ENCODE data around the gene SLC66A2.

Gene SLC66A2

DNA sequence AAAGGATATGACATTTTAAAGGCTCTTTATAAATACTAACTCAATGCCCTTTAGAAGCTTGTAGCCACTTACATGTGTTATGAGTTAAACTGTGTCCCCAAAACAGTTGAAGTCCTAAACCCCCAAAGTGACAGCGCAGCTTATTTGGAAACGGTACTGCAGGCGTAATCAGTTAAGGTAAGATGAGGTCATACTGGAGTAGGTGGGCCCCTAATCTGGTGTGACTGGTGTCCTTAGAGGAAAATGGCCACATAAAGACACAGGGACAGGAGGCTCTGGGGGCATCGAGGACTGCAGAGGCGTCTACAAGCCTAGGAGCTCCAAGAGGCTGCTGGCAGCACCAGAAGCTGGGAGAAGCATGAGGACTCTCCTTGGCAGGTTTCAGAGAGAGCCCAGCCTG, 28.4 kb upstream of the SLC66A2 start:
- Histone ChIP-seq H3K9me3 (ENCODE audit: control insufficient read depth, insufficient read depth, low read length) (no peaks in the 10 kb centered on the region), H3K36me3 (ENCODE audit: insufficient read depth, low read length) (peaks cover 6% of the 10 kb centered on the region), H3K4me1 (ENCODE audit: insufficient read depth, low read length) (no peaks in the 10 kb centered on the region), H3K9ac (ENCODE audit: low read depth, low read length) (no peak overlapping the region)

DNA sequence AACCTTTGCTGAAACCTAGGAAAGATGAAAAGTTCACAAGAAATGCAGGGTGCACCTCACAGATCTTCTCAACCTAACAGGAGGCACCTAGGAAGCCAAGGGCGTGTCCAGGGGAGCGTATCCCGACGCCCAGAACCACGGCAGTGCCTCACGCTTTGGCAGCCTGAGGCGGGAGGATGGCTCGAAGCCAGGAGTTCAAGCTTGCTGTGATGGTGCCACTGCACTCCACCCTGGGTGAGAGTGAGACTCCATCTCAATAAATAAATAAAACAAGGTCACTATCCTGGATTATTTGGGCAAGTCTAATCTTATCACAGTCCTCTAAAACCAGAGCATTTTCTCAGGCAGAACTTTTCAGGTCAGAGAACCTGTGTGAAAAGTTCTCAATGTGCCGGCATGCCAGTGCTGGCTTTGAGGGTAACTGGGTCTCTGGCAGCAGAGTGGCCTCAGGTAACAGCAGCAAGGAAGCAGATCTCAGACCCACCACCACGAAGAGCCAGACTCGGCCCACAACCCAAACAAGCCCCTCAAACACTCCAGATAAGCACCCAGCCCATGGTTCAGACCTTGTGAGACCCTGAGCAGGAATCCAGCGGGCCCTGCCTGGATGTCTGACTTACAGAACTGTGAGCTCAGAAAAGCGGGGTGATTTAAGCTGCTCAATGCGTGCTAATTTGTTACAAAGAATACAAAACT, 24.7 kb upstream of the SLC66A2 start:
- H3K9ac ChIP-seq (ENCODE audit: low read depth, low read length): no peak overlapping the region
- no peaks in the 10 kb centered on the region for H3K9me3 ChIP-seq (ENCODE audit: control insufficient read depth, insufficient read depth, low read length)
- no peaks in the 10 kb centered on the region for H3K4me1 ChIP-seq (ENCODE audit: insufficient read depth, low read length)
- H3K36me3 ChIP-seq (ENCODE audit: insufficient read depth, low read length): peaks cover 8% of the 10 kb centered on the region; the same call in 1 of the 2 replicates

DNA sequence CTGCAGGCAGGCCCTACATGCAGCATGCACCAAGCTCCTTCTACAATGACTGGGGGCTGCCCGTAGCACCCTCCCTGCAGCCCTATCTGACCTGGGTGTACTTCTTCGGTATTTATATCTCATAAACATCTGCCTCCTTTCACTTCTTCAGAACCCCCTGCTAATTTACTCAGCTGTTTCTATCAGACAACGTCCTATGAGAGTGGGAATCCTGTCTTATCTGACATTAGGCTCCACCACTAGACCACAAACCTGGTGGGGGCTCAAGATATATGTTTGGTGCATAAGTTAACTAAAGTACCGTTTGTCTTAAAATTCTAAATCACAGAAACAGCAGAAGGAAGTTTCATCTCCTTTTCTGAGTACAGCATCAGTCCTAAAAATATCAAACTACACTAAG, 23.6 kb upstream of the SLC66A2 start:
- Histone ChIP-seq H3K9ac (ENCODE audit: low read depth, low read length) (no peak overlapping the region), H3K36me3 (ENCODE audit: insufficient read depth, low read length) (peaks cover 11% of the 10 kb centered on the region), H3K9me3 (ENCODE audit: control insufficient read depth, insufficient read depth, low read length) (no peaks in the 10 kb centered on the region), H3K4me1 (ENCODE audit: insufficient read depth, low read length) (no peaks in the 10 kb centered on the region)

DNA sequence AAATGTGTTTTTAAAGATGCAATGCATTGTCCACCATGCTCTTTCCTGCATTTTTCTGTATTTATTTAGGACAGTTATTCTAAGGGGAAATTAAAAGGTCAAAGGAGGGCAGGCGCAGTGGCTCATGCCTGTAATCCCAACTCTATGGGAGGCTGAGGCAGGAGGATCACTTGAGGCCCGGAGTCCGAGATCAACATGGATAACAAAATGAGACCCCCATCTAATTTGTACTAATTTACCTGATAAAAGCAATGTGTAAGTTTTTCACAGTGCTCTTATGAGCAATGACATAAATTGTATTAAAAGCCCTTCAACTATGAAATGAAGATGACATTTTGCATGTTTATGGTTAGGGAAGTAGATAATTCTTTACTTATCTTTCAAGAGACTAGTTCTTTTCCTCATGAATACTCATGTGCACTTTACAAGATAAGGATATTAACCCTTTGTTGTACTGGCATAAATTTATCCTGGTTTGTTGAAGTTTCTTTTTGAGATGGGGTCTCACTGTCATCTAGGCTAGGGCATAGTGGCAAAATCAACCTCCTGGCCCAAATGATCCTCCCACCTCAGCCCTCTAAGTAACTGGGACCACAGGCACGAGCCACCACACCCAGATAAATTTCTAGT, 22.7 kb upstream of the SLC66A2 start:
- H3K9ac ChIP-seq (ENCODE audit: low read depth, low read length): no peak overlapping the region
- no peaks in the 10 kb centered on the region for H3K9me3 ChIP-seq (ENCODE audit: control insufficient read depth, insufficient read depth, low read length)
- H3K36me3 ChIP-seq (ENCODE audit: insufficient read depth, low read length): peaks cover 11% of the 10 kb centered on the region
- H3K4me1 ChIP-seq (ENCODE audit: insufficient read depth, low read length): no peaks in the 10 kb centered on the region

DNA sequence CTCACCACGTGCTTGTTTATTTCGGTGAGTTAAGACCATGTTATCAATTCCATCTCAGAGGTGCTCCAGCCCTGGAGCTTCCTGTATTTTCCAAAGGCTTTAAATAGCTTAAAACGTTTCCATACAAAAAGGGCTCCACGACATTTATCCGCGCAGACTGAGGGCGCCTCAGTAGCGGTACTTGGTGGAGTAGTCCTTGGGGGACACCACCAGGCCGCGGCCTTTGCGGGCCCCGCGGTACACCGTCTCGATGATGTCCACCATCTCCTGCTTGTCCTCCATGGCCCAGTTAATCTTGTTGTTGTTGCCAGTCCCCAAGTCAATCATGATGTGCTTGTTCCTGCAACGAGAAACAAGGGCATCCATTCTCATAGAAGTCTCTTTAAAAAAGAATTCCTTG, 22.1 kb upstream of the SLC66A2 start:
- no peaks in the 10 kb centered on the region for H3K4me1 ChIP-seq (ENCODE audit: insufficient read depth, low read length)
- H3K9ac ChIP-seq (ENCODE audit: low read depth, low read length): no peak overlapping the region
- H3K9me3 ChIP-seq (ENCODE audit: control insufficient read depth, insufficient read depth, low read length): no peaks in the 10 kb centered on the region
- peaks cover 11% of the 10 kb centered on the region for H3K36me3 ChIP-seq (ENCODE audit: insufficient read depth, low read length)

DNA sequence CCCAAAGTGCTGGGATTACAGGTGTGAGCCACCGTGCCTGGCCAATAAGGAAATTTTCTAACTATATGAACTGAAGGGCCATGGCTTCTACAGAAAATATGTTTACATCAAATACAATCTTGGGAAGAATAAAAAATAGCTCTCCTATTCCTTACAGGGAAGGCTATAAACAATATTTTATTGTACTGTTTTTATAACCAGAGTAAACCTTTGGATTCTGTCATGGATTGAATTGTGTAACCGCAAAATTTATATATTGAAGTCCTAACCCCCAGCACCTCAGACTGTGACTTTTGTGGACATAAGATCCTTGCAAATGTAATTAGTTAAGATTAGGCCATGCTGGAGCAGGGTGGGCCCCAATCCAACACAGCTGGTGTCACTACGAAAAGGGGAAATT, 21.3 kb upstream of the SLC66A2 start:
- Histone ChIP-seq H3K9me3 (ENCODE audit: control insufficient read depth, insufficient read depth, low read length) (no peaks in the 10 kb centered on the region), H3K4me1 (ENCODE audit: insufficient read depth, low read length) (no peaks in the 10 kb centered on the region), H3K36me3 (ENCODE audit: insufficient read depth, low read length) (peaks cover 8% of the 10 kb centered on the region; the same call in 1 of the 2 replicates), H3K9ac (ENCODE audit: low read depth, low read length) (no peak overlapping the region)

DNA sequence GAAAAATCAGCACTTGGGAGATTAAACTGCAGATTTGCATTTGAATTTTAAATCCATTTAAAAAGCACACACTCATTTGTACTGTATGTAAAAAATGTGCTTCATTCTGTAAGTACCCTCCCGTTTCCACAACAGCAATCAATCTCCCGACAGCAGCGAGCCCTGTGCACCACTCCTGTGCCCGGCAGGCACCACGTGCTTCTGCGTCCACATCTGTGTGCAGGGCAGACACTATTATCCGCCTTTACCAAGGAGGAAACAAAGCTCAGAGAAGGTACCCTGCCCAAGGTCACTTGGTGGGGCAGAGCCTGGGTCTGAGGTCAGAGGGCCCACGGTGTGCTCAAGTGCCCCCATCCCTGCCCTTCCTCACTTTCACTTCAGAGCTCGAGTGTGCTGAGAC, 20.5 kb upstream of the SLC66A2 start:
- H3K9me3 ChIP-seq (ENCODE audit: control insufficient read depth, insufficient read depth, low read length): no peaks in the 10 kb centered on the region
- no peaks in the 10 kb centered on the region for H3K4me1 ChIP-seq (ENCODE audit: insufficient read depth, low read length)
- H3K36me3 ChIP-seq (ENCODE audit: insufficient read depth, low read length): peaks cover 8% of the 10 kb centered on the region; the same call in 1 of the 2 replicates
- H3K9ac ChIP-seq (ENCODE audit: low read depth, low read length): no peak overlapping the region

DNA sequence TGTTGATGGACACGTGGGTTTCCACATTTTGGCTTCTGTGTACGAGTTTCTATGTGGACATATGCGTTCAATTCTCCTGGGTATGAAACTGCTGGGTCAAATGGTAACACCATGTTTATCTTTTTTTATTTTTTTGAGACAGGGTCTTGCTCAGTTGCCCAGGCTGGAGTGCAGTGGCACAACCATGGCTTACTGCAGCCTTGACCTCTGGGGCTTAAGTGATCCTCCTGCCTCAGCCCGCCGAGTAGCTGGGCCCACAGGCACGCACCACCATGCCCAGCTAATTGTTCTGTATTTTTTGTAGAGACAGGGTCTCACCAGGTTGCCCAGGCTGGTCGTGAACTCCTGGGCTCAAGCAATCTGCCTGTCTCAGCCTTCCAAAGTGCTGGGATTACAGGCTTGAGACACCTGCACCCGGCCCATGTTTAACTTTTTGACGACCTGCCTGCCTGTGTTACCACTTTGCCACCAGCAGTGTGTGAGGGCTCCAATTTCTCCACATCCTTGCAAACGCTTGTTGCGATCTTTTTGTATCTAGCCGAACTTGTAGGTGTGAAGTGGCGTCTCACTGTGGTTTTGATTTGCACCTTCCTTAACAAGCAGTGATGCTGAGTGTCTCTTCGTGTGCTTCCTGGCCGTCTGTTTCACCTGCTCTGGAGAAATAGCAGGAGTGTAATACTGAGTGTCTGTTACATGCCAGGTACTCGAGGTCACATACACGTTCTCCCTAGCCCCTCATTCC, 19.9 kb upstream of the SLC66A2 start:
- peaks cover 8% of the 10 kb centered on the region; the same call in 1 of the 2 replicates for H3K36me3 ChIP-seq (ENCODE audit: insufficient read depth, low read length)
- H3K4me1 ChIP-seq (ENCODE audit: insufficient read depth, low read length): no peaks in the 10 kb centered on the region
- H3K9ac ChIP-seq (ENCODE audit: low read depth, low read length): no peak overlapping the region
- H3K9me3 ChIP-seq (ENCODE audit: control insufficient read depth, insufficient read depth, low read length): no peaks in the 10 kb centered on the region

DNA sequence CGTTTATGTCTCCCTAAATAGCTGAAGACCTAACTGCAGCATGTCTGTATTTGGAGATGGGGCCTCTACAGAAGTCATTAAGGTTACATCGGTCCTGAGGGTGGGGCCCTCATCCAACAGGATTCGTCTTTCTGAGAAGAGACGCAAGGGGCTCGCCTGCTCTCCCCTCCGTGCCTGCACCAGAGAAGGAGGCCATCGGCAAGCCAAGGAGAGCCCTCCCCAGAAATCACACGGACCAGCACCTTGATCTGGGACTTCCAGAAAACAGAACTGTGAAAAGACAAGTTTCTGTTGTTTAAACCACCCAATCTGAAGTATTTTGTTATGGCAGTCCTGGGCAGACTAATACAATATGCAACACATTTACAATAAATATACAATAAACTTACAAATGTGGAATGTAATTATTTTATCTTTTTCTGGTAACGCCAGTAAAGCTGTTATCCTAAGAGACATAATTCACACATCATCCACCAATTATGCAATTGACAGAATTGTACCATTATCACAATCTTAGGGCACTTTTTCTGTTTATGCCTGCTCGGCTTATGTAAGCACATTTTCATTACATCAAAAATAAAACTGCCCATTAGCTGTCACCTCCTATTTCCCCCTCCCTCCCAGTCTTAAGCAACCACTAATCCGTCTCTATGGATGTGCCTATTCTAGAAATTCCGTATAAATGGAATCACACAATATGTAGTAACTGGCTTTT, 19.1 kb upstream of the SLC66A2 start:
- Histone ChIP-seq H3K4me1 (ENCODE audit: insufficient read depth, low read length) (no peaks in the 10 kb centered on the region), H3K36me3 (ENCODE audit: insufficient read depth, low read length) (peaks cover 8% of the 10 kb centered on the region; the same call in 1 of the 2 replicates), H3K9ac (ENCODE audit: low read depth, low read length) (no peak overlapping the region), H3K9me3 (ENCODE audit: control insufficient read depth, insufficient read depth, low read length) (no peaks in the 10 kb centered on the region)

DNA sequence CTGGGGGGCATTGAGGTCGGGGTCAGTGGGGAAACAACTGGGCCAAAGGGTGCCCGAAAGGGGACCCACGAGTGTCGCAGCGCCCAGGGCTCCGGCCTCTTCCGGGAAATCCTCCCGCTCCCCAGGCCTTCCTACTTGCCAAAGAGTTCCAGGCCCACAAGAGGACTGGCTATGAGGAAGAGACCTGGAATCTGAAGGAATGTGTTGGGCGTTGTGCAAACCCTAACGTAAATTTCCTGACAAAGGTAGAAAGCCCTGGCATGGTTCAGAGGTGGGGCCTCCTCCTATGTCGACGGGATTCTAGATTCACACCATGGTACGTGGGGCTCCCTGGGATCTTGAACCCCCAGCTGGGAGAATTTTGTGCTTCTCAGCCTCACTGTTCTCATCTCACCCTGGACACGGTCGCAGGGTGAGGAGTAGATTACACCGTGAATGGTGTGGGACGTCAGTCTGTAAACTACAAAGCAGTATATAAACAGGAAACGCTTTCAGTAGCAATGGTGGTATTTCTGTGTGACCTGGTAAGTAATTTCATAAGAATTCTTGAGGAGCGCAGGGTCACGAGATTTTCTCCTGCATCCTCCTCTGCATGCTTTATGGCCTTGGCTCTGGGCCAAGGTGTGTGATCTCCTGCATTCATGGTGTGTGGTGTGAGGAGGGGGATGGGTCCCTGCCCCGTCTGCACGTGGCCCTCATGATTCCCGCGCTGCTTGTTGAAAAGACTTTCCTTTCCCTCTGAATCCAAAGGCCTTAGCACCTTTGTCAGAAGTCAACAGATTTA, 13.9 kb upstream of the SLC66A2 start:
- no peaks in the 10 kb centered on the region for H3K9me3 ChIP-seq (ENCODE audit: control insufficient read depth, insufficient read depth, low read length)
- no peaks in the 10 kb centered on the region for H3K36me3 ChIP-seq (ENCODE audit: insufficient read depth, low read length)
- H3K9ac ChIP-seq (ENCODE audit: low read depth, low read length): peak overlapping the region; percentile 44; the same call in 1 of the 2 replicates
- H3K4me1 ChIP-seq (ENCODE audit: insufficient read depth, low read length): peaks cover 13% of the 10 kb centered on the region

DNA sequence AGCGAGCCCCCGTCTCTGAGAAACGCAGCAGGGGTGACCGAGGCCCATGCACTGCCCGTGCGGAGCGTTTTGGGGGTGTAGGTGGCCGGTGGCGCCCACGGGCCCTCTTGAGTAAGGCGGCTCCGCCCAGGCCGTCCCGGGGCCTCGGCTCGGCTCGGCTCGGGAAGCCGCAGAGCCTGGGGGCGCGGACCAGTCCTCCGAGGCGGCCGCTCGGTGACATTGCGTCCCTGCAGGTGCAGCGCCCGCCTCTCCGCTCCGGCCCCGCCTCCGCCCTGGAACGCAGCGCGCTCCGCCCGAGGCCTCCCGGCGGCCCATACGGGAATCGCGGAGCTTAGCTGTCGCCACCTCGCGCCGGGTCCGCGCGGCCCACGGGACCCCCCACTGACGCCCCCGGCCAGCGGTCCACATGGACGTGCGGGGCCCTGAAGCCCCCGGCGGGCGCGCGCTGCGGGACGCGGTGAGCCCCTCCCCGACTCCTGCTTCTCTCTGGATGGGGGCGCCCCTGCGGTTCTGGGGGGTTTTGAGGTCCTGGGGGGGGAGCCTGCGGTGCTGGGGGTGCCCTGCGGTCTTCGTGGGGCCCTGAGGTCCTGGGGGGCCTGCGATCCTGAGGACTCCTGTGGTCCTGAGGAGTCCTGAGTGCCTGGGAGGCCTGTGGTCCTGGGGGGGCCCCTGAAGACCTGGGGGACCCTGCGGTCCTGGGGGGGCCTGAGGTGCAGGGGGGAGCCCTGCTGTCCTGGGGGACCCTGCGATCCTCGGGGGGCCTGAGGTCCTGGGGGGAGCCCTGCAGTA, 13.1 kb upstream of the SLC66A2 start, which contains the start of gene HSBP1L1:
HSBP1L1 (plus strand) TSS at position 314 of the 789 bp plus-strand sequence; CDS start at position 407, 93 bp downstream.
- H3K9ac ChIP-seq (ENCODE audit: low read depth, low read length): peak within 1 kb of the TSS; percentile 44
- H3K36me3 ChIP-seq (ENCODE audit: insufficient read depth, low read length): no peaks in the 10 kb centered on the region
- H3K4me1 ChIP-seq (ENCODE audit: insufficient read depth, low read length): peaks cover 18% of the 10 kb centered on the region
- no peaks in the 10 kb centered on the region for H3K9me3 ChIP-seq (ENCODE audit: control insufficient read depth, insufficient read depth, low read length)

DNA sequence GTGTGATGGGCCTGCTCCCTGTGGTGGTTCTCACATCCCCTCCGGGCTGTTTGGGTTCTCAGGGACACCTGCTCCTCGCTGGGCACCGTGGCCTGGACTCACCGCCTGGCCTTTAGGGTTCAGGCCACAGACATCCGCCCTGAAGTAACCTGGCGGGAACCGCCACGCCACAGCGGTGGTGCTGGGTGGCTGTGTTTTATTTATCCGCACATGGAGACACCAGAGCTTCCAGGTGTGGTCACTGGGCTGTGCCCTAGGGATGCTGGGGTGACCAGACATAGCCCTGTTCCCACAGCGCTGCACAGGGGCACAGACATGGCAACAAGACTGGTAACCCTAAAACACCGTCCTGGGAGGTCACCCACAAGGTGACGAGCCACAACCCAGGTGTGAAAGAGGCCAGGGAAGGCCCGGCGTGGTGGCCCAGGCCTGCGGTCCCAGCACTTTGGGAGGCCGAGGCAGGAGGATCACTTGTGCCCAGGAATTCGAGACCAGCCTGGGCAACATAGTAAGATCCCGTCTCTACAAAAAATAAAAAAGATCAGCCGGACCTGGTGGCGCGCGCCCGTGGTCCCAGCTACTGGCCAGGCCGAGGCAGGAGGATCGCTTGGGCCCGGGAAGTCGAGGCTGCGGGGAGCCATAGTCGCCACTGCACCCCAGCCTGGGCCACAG, 12.3 kb upstream of the SLC66A2 start:
- Histone ChIP-seq H3K4me1 (ENCODE audit: insufficient read depth, low read length) (peaks cover 21% of the 10 kb centered on the region), H3K9ac (ENCODE audit: low read depth, low read length) (peak overlapping the region; percentile 44), H3K36me3 (ENCODE audit: insufficient read depth, low read length) (no peaks in the 10 kb centered on the region), H3K9me3 (ENCODE audit: control insufficient read depth, insufficient read depth, low read length) (no peaks in the 10 kb centered on the region)

All from ES-I3 (cell line).